ENCODE measurements around the gene SLC38A11.
A peak's percentile ranks its signal among the peaks of the same experiment; 100 is the strongest.

The SLC38A11 gene

DNA sequence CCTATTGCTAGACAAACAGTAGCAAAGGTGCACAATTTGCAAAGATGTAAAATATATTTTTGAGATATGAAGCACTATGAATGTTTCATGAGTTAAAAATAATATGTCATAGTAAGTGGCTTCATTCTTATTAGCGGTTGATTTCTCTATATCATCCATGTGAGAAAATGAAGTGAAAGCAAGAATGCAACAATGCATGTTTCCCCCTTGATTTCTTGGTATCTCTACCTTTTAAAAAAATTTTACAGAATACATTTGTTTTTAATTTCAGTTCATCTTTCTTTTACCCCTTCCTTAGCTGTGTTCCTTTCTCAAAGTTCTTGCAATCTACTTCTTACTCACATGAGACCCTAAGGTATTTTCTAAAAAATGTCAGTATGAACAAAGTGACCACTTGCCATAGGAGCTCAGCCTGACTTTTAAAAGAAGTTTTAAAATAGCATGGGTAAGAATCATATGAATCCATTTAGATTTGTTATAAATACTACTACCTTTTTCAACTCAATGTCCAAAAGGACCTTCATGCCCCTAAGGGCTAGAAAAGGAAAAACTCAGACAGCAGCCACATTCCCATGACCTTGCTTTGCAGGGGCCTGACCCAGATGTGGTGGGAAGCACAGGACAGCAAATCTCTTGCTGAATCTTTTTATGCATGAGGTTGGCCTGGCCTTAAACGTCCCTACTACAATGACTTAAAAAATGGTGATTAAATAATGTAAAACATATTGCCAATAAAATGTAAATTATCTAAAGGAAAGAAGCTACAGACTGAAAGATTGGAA lies 14.8 kb upstream of the SLC38A11 start:
- no peak for DNase-seq (ENCODE audit: low read depth)

DNA sequence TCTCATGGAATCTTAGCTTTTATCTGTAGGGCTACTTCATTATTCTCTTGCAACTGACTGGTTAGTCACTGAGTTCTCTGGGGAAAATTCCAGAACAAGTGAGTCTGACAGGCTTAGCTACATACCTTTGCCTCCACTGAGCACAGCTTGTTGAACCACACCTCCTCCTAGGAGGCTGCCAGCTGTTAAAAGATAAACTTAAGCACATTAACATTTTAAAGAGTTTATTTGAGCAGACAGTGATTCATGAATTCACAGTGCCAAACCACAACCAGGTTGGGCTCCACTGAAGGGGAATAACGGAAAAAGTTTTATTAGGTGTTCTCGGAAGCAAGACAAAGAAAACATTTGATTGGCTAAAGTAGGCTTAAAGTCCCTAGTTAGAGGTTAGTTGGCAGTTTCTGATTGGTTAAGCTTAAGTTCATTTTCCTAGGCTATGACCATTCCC lies 12.5 kb upstream of the SLC38A11 start:
- peak; percentile 25 for DNase-seq (ENCODE audit: low read depth)

DNA sequence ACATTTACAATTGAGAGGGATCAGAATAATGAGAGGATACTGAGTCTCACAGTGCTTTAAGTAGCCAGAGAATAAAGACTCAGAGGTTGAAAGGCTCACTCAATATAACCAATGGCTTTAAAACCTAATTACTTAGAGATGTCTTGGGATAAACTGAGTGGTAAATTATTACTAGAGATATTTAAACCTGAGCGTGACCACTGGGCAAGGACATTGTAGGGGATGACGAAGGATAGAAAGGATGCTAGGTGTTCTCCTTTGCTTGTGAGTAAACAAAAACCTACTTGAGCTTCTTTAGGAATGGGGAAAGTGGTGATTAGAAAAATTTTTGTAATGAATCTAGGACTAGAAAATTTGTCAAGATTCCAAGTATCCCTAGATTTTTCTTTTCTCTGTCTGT lies 12.0 kb upstream of the SLC38A11 start:
- DNase-seq (ENCODE audit: low read depth) = no peak

DNA sequence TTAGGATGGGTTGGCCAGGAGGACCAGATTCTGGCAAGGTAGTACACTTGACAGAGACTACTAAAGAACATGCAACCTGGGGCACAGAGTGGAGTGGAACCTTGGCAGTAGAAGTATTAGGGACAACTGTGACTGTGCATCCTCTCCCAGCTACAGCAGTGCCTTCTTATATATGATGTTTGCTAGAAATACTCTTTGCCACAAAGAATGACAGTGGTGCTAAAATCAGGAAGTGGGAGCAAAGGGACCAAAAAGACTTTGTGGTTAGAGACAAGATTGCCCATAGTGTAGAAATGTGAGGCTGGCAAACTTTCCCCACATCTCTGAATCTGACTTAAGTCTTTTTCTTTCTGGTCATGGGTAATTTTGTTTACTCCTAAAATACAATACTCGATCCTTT lies 9.4 kb upstream of the SLC38A11 start:
- no peak for DNase-seq (ENCODE audit: low read depth)

DNA sequence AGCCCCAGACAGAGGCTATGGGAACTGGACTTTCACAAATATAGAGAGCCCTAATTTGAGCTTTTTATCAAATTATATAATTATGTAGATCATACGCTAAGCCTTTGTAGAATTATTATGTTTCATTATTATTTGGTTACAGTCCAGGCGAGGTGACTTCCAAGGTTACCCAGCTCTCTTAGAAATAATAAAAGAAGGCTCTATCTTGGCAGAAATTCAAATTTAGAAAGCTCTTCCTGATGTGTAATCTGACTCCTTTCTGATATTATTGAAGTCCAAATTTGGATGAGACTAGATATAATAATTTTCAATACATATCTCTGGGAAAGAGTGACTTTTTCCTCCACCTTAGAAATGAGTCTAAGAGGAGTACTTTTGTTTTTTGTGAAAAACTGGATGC lies 4.8 kb upstream of the SLC38A11 start:
- no peak for DNase-seq (ENCODE audit: low read depth)

DNA sequence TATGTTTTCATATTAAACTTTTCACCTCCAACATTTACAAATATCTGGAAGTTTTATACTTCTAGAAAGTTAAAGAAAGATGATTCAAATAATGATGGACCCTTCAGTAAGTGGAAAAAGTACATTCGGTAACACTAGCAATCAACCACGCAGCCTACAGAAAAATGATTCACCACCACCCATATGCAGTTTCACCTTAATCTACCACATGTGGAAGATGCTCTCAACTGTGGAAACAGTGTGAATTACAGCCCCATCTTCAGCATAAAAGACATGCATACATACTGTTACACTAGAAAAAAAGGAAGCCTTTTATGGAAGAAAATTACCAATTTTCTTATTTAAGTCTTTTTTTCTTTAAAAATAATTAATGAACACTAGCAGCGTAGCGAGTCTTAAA lies 1.1 kb downstream of the SLC38A11 start:
- DNase-seq (ENCODE audit: low read depth) = no peak

DNA sequence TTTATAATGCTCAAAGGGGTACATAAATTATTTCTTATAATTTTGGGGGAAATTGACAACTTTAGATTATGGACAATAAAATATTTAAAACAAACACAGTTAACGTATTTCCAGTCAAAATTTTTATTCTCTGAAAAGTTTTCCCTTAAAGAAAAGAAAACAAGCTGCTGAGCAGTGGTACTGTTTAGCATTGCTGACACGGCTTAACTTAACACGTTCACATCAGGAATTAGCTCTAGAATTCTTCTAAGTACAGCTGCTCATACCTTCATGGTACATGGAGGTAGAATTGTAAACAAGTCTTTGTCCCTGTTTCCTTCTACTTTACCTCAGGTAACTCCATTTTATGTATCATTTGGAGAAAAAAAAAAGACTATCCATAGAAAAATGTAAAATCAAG lies 2.0 kb downstream of the SLC38A11 start:
- no peak for DNase-seq (ENCODE audit: low read depth)

DNA sequence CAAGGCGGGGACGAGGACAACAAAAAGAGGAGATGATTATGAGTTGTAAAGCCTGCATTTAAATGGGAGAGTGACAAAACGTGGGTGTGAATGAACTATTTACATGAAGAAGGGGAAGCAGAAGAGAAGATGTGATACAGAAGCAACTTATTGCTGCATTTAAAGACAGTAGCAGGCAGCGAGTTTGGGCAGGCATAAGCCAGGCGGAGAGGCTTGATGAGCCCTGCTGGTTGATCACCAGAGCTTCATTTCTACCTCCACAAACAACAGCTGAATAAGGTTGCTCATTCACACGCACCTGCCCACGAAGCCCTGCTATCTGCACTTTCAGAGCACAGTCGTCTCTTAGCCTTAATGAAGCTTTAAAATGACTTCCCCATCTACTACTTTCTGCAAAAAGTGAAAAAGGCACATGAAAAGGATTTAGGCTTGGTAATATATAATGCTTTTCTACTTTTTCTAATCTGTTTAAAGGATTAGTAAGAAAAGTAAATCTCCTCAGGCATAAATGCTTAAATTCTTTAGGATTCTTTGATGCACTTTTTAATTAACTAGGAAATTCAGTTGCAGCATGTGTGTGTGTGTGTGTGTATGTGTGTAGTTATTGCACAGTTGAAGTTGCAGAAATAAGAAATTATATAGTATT lies 3.1 kb downstream of the SLC38A11 start:
- no peak for DNase-seq (ENCODE audit: low read depth)

DNA sequence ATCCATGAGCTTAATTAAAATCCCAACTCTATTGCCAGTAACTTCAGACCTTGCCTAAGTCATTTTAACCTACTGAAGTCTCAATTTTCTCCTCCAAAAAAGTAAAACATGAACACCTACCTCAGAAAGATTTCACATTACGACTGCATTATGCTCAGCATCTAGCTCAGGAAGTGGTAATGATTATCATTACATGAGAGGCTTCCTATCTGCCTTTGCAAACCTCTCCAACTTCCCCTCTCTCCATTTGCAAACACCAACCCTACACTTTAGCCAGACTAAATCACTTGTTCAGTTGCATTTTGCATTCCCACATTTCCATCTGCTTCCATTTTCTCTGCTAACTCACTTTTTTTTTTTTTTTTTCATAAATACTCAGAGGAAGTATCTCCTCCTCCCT lies 6.8 kb downstream of the SLC38A11 start:
- DNase-seq (ENCODE audit: low read depth) = no peak

DNA sequence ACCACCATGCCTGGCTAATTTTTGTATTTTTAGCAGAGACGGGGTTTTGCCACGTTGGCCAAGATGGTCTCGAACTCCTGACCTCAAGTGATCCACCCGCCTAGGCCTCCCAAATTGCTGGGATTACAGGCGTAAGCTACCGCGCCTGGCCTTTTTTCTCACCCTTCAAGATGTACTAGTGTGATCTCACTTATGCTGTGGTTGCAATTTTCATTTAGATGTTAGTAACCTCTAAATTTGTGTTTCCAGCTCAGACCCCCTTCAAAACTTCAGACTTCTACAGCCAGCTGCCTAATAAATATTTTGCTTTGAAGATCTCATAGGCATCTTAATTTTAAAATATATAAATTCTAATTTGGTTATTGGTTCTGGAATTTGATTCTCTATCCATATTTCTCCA lies 8.0 kb downstream of the SLC38A11 start:
- DNase-seq (ENCODE audit: low read depth) = no peak

DNA sequence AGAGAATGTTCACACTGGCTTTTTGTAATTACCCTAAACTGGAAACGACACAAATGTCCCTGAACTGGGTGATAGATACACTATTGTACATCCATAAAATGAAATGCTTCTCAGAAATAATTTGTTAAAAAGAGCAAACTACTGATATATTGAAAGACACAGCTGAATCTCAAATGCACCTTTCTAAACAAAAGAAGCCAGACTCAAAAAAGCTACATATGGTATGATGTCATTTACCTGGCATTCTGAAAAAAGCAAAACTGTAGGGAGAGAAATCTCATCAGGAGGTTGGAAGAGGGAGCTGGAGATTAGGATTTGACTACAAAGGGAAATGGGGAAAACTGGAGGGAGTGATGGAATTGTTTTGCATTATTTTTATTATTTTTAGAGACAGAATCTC lies 12.0 kb downstream of the SLC38A11 start:
- no peak for DNase-seq (ENCODE audit: low read depth)

DNA sequence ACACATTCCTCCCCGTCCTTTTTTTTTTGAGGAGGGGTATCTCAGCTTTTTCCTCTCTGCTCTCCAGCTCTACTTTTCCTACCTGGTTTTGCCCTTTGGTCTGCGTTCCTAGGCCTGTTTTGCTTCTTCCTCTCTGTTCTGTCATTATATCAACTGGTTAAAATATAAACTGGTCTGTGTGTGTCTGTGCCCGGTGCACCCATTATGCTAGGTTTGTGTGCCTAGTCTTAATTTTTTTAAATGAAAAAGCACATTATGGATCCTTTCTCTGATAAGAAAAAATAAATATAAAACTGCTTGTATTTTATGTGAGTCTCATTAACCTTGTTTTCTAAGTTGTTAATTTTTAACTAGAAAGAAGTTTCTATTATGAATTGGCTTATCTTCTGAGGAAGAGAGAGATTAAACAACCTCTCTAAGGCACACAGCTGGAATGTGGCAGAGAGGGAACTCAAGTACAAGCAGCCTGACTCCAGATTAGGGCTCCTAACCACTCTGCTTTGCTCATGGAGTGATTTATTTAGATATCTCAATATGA lies 17.4 kb downstream of the SLC38A11 start:
- DNase-seq (ENCODE audit: low read depth) = no peak

DNA sequence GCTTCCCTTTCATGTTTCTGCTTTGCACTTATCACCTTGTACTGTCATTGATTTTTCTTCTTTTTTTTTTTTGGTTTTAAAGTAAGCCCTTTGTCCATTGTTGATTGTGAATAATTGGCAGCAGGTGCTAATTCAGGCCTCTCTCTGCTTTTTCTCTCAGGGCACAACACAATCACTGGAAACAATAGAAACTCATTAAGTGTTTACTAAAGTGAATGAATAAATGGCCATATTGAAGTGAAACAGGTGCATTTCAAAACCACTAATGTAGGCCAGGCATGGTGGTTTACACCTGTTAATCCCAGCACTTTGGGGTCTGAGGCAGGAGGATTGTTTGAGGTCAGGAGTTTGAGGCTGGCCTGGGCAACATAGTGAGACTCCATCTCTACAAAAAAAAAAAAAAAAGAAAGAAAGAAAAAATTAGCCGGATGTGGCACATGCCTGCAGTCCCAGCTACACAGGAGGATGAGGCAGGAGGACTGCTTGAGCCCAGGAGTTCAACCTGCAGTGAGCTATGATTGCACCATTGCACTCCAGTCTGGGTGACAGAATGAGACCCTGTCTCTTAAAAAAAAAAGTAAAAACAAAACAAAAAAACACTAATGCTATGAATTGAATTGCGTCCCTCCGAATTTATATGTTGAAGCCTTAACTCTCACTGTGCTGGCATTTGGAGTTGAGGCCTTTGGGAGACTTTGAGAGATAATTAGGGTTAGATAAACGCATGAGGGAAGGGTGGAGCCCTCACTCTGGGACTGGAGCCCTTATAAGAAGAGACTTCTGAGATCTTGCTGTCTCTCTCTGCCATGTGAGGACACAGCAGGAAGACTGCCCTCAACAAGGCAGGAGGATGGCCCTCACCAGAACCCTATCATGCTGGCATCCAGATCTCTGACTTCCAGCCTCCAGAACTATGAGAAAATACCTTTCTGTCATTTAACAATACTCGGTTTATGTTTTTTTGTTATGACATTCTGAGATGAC lies 19.9 kb downstream of the SLC38A11 start:
- no peak for DNase-seq (ENCODE audit: low read depth)

DNA sequence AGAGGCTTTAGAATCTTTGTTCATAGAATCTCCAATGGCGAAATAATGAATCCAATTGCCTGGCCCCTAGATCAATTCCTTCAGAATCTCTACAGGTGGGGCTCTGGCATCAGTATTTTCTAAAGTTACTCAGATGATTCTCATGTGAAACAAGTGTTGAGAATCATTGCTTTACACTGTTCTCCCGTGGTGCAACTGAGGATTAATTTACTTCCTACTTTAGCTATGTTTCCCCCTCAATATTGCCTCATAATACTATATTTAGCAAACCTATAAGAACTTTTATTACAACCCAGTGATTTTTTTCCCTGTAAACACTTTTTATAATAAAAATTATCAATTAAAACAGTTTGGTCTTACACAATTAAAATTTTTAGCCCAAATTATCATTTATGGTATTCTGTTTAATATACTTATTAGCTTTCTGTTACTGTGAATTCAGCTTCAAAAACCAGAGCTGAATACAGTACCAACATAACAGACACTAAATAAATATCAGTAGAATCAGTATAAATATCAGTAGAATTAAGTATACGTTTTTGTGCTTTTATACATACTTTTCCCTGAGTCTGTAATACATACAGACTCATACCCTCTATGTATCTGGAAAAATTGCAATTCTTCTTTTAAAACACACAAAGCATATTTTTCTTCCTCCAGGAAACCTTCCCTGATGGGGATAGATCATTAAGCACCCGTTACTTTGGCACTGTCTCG lies 20.8 kb downstream of the SLC38A11 start:
- DNase-seq (ENCODE audit: low read depth) = no peak

DNA sequence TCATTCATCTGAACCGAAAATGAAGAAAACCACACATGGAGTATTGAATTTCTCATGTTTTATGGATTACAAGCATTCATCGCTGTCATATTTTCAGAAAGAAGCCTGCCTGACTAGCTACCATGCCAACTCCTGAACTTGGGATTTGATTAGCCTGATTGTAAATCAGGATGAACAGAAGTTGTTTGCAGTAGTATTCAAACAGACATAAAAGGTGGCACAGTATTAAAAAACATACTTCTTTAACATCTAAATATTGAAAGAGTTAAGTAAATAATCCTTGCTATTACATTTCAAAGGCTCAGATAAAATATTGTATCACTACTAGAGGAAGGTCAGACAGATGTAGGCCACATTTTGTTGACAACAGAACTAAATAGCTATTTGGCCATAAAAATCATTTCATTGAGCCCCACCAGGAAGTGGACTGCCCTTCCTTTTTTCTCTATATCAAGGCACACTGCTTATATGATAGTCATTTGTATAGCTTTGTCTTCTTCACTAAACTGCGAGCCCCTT lies 21.6 kb downstream of the SLC38A11 start:
- DNase-seq (ENCODE audit: low read depth) = no peak

DNA sequence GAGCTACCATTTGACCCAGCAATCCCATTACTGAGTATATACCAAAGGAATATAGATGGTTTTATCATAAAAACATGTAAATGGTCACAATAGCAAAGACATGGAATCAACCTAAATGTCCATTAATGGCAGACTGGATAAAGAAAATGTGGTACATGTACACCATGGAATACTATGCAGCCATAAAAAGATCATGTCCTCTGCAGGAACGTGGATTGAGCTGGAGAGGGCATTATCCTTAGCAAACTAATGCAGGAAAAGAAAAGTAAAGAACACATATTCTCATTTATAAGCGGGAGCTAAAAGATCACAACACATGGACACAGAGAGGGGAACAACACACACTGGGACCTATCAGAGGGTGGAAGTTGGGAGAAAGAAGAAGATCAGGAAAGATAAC lies 22.9 kb downstream of the SLC38A11 start:
- no peak for DNase-seq (ENCODE audit: low read depth)

DNA sequence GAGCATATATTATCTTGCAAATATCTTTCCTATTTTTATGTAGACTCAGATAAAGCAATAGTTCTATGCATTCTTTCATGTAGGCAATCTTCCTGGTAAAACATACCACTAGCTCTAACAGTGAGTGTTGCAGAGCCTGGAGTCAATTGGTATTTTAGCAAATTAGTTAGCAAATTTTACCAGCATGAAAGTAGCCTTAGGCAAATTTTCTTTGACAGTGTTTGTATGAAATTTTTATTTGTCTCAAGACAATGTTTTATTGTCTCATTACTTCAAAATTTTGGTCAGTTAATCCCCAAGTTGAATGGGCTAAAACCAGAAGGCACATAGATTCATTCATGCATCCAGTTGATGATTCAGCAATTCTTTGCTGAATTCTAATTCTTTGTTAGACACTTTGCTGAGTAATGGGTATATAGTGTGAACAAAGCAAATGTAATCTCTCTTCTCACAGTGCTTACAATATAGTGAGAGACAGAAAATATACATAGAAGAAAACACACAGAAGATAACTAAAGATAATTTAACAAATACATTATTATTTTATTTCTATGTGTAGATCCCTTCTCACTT lies 27.1 kb downstream of the SLC38A11 start:
- no peak for DNase-seq (ENCODE audit: low read depth)

DNA sequence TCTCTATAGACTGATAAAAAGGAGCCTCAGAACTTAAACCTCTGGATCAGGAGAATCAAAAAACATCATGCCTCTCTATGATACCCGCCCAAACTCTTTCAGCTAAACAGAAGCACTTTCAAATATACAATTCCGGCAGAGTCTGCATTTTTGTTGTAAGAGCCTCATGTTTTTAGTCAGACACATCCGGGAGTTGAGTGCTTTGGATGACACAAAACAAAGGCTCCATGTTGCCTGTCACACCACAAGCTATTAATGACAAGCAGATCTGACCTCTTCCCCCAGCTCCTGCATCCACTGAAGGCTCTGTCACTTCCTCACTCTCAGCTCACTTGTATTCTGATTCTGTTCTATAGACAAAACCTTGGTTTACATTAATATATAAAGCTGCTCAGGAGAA lies 33.2 kb downstream of the SLC38A11 start:
- no peak for DNase-seq (ENCODE audit: low read depth)

DNA sequence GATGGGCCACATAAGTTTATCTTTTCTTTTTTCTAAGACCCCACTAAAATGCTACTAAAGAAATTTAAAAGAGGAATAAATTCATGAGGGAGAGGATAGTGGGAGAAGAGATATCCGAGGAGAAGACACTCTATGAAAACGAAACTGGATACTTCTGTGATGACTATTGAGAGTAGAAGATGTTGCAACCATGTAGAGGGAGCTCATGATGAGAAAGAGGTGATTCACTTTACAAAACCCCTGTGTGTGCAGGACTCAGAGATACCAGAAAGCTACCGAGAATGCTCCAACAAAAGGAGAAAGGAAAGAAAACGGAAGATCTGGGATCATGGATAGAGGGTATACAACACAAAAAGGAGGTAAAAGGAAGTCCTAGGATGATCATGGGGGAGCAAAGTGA lies 34.9 kb downstream of the SLC38A11 start:
- peak; percentile 78 for DNase-seq (ENCODE audit: low read depth)

DNA sequence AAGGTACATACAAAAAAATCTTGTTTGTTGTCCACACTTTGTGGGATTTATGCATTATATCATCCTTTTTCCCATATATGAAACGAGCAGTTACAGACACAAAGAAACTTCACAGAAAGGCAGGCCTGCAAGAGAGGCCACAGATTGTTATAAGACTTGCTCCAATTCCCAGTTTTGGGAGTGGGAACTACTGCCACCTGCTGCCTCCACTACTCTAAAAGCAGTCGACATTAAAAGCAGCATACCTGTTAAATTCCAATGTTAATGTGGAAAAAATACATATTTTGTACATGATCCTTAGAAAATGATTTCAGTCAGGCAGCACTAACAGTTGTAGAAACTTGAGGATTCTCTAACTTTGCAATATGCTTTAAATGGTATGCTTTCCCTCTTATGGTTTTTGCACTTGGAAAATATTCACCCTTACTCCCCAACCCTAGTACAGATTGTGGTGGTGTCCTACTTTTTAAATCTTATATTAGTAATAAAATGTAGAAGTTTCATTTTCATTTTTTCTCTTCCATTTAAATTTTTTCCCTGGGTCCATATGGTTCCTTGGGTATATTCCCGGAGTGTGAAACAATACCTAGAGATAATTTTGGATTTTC lies 37.9 kb downstream of the SLC38A11 start:
- DNase-seq (ENCODE audit: low read depth) = no peak

DNA sequence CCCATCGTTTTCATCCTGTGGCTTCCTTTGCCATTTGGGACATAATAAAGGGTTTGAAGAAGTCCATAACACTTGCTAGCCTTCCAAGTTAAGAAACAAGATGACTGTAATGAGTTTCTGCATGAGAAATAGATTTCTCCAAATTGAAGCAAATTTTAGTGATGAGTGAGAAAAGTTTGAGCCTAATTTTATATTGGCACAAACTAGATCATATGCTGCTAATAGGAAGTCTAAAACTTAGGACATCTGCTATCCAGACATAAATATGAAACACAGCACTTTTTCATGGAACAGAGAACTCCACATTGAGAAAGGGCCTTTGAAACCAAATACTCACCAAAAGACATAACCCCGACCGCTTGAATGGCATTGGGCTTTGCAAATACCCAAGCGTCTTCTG lies 39.8 kb downstream of the SLC38A11 start:
- DNase-seq (ENCODE audit: low read depth) = no peak

Measured in fibroblast of gingiva (primary cell).